ENCODE results near the gene KIAA1755.

DNA sequence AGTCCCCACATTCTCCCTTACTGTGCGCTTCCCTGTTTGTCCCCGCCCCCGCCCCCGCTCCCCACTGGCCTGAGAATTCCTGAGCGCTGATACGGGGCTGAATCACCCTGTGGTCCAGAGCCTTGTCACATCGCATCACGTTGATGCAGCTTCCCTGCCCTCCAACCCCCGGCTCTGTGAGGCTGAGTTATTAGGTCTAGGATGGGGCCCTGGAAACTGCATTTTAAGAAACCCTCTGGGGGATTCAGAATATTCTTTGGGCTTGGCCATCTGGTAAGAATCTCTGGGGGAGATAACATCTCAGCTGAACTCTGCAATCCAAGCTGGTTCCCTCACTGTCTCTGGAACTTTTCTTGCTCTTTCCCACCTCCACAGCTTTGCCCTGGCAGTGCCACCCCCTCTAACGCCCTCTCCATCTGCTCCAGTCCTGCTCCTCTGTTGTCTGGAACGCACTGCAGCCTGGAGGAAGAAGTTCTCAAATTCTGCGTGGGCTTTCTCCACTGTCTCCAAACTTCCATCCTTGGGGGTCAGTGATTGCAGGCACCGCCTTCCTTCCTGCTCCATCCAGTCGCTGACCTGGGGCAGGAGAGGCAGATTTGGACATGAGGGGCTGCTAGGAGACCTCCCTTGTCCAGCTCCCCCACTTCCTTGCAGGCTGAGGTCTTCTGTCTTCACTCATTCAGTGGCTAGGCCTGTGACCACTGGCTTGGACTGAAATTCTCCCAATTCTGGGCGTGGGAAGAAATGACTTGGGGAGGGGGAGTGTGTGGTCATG is 42.6 kb downstream of the KIAA1755 start:
- TF ChIP-seq EZH2phosphoT487 (conservative IDR thresholded peaks at IDR 0.05; ENCODE audit: low read length), result no peak
- TF ChIP-seq, protein P1, sequence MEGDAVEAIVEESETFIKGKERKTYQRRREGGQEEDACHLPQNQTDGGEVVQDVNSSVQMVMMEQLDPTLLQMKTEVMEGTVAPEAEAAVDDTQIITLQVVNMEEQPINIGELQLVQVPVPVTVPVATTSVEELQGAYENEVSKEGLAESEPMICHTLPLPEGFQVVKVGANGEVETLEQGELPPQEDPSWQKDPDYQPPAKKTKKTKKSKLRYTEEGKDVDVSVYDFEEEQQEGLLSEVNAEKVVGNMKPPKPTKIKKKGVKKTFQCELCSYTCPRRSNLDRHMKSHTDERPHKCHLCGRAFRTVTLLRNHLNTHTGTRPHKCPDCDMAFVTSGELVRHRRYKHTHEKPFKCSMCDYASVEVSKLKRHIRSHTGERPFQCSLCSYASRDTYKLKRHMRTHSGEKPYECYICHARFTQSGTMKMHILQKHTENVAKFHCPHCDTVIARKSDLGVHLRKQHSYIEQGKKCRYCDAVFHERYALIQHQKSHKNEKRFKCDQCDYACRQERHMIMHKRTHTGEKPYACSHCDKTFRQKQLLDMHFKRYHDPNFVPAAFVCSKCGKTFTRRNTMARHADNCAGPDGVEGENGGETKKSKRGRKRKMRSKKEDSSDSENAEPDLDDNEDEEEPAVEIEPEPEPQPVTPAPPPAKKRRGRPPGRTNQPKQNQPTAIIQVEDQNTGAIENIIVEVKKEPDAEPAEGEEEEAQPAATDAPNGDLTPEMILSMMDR (IDR thresholded peaks at IDR 0.05; ENCODE audit: insufficient read depth, low read length, poor library complexity, severe bottlenecking), result no peak

Data from SU-DHL-6 (cell line).